ENCODE results near the gene PCYT2.

DNA sequence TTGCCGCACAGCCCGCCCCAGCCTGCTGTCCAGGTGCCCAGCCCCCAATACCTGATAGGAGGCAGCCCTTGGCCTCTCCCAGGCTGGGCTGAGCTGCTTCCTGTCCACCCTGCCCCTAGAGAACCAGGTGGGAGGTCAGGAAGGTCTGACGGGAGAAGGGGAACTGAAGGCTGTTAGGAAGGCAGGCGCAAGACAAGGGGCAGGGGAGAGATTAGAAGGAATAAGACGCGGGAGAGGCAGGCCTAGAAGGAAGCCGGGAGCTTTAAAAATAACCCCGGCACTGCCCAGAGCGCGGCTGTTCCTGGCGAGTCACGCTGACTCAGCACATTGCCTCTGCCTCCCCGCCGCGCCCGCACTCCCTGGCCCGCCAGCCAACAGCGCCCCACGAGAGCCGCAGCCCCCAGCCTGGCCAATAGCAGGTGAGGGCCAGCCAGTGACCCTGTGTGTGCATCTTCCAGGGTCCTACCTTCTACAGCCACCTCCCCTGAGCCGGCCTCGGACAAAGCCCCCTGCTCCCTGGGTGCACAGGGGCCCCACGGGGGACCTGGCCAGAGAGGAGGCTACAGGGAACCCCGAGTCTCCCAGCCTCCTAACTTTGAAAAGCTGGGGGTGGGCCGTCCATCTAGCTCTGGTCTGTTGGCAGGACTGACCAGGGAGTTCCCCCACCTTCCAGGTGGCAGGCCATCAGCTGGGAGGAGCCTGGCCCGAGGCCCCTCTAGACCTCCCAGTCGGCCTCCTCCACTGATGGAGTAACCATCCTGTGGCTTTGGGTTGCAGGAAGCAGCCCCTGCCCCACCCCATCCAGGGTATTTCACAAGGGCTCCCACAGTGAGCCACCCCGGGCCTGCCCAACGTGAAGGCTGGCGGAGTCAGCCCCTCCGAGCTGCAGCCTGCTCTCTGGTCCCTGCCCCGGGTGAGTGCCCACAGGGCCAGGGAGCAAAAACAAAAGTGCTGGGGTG lies 12.4 kb upstream of the PCYT2 start:
- TF ChIP-seq, protein P1, sequence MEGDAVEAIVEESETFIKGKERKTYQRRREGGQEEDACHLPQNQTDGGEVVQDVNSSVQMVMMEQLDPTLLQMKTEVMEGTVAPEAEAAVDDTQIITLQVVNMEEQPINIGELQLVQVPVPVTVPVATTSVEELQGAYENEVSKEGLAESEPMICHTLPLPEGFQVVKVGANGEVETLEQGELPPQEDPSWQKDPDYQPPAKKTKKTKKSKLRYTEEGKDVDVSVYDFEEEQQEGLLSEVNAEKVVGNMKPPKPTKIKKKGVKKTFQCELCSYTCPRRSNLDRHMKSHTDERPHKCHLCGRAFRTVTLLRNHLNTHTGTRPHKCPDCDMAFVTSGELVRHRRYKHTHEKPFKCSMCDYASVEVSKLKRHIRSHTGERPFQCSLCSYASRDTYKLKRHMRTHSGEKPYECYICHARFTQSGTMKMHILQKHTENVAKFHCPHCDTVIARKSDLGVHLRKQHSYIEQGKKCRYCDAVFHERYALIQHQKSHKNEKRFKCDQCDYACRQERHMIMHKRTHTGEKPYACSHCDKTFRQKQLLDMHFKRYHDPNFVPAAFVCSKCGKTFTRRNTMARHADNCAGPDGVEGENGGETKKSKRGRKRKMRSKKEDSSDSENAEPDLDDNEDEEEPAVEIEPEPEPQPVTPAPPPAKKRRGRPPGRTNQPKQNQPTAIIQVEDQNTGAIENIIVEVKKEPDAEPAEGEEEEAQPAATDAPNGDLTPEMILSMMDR (IDR thresholded peaks at IDR 0.05): no peak
- no peak for TF ChIP-seq POLR2A (IDR thresholded peaks at IDR 0.05)

All from prostate gland (tissue), 2 donors.